ENCODE data around the gene HMGB4.

Gene HMGB4

GRCh38 chr1:33825506-33825905 lies 38.4 kb upstream of the HMGB4 start:
- TF ChIP-seq REST (IDR thresholded peaks at IDR 0.05; ENCODE audit: insufficient replicate concordance, low read depth) (no peak), CTCF (IDR thresholded peaks at IDR 0.05; ENCODE audit: insufficient read depth, low read length) (no peak), GABPA (IDR thresholded peaks at IDR 0.05; ENCODE audit: low read depth) (no peak), POLR2AphosphoS5 (IDR thresholded peaks at IDR 0.05; ENCODE audit: low read depth) (no peak), SPI1 (IDR thresholded peaks at IDR 0.05; ENCODE audit: borderline replicate concordance, low read depth) (no peak)

GRCh38 chr1:33826311-33826710 lies 37.6 kb upstream of the HMGB4 start:
- H3K4me3 ChIP-seq (replicated peaks; ENCODE audit: insufficient read depth, low read length): no peak overlapping the region
- DNase-seq (ENCODE audit: low read depth in 1 of 2, low spot score in 1 of 2): no peak
- H3K27ac ChIP-seq (replicated peaks): no peak overlapping the region
- no peaks in the 10 kb centered on the region for H3K27me3 ChIP-seq (ENCODE audit: insufficient read depth, poor library complexity, severe bottlenecking)
- TF ChIP-seq REST (IDR thresholded peaks at IDR 0.05; ENCODE audit: insufficient replicate concordance, low read depth) (no peak), SPI1 (IDR thresholded peaks at IDR 0.05; ENCODE audit: borderline replicate concordance, low read depth) (no peak), GABPA (IDR thresholded peaks at IDR 0.05; ENCODE audit: low read depth) (no peak), POLR2AphosphoS5 (IDR thresholded peaks at IDR 0.05; ENCODE audit: low read depth) (no peak), CTCF (IDR thresholded peaks at IDR 0.05; ENCODE audit: insufficient read depth, low read length) (no peak)

More at GRCh38 chr1:33825506-33825905, 38.4 kb upstream of the HMGB4 start:
- DNase-seq (ENCODE audit: low read depth in 1 of 2, low spot score in 1 of 2): no peak
- H3K27me3 ChIP-seq (ENCODE audit: insufficient read depth, poor library complexity, severe bottlenecking): no peaks in the 10 kb centered on the region
- no peak overlapping the region for H3K27ac ChIP-seq (replicated peaks)
- H3K4me3 ChIP-seq (replicated peaks; ENCODE audit: insufficient read depth, low read length): no peak overlapping the region

- no peak for TF ChIP-seq REST (IDR thresholded peaks at IDR 0.05; ENCODE audit: insufficient replicate concordance, low read depth)
- no peak for TF ChIP-seq POLR2AphosphoS5 (IDR thresholded peaks at IDR 0.05; ENCODE audit: low read depth)
- TF ChIP-seq CTCF (IDR thresholded peaks at IDR 0.05; ENCODE audit: insufficient read depth, low read length): no peak
- TF ChIP-seq GABPA (IDR thresholded peaks at IDR 0.05; ENCODE audit: low read depth): no peak
- no peak for TF ChIP-seq SPI1 (IDR thresholded peaks at IDR 0.05; ENCODE audit: borderline replicate concordance, low read depth)
- DNase-seq (ENCODE audit: low read depth in 1 of 2, low spot score in 1 of 2): no peak
- Histone ChIP-seq H3K4me3 (replicated peaks; ENCODE audit: insufficient read depth, low read length) (no peak overlapping the region), H3K27ac (replicated peaks) (no peak overlapping the region), H3K27me3 (ENCODE audit: insufficient read depth, poor library complexity, severe bottlenecking) (no peaks in the 10 kb centered on the region)
These were observed 37.2 kb upstream of the HMGB4 start for GRCh38 chr1:33826711-33827110.
